IPS-15b (cell line): Measurements from ENCODE around the gene CD58.

Experiments
- H3K27me3 ChIP-seq: one replicate; pipeline ENCODE4 v1.6.1; 2013; ENCODE audit warnings: low read length; ENCODE audit not compliant: control insufficient read depth, insufficient read depth
- H3K36me3 ChIP-seq: one replicate; pipeline ENCODE4 v1.6.1; 2013; ENCODE audit warnings: low read length; ENCODE audit not compliant: control insufficient read depth, insufficient read depth
- H3K4me1 ChIP-seq: one replicate; pipeline ENCODE4 v1.6.1; 2013; ENCODE audit warnings: mild to moderate bottlenecking, low read length; ENCODE audit not compliant: control insufficient read depth, insufficient read depth
- H3K4me3 ChIP-seq: one replicate; pipeline ENCODE4 v1.5.1; 2013; ENCODE audit warnings: low read depth, low read length
- H3K9ac ChIP-seq: one replicate; pipeline ENCODE4 v1.6.1; 2013; ENCODE audit warnings: low read depth, mild to moderate bottlenecking, low read length
- H3K9me3 ChIP-seq: one replicate; pipeline ENCODE4 v1.6.1; 2013; ENCODE audit warnings: mild to moderate bottlenecking, low read length; ENCODE audit not compliant: control insufficient read depth, insufficient read depth

CD58 gene

GRCh38 chr1:116508984-116509980 lies 61.5 kb downstream of the CD58 start:
- H3K9me3 ChIP-seq = no peaks in the 10 kb centered on the region
- H3K4me3 ChIP-seq = no peak overlapping the region
- H3K36me3 ChIP-seq = no peaks in the 10 kb centered on the region
- H3K9ac ChIP-seq = no peak overlapping the region
- H3K4me1 ChIP-seq = no peaks in the 10 kb centered on the region
- no peaks in the 10 kb centered on the region for H3K27me3 ChIP-seq

- Histone ChIP-seq H3K4me1 (no peaks in the 10 kb centered on the region), H3K9ac (no peak overlapping the region), H3K27me3 (no peaks in the 10 kb centered on the region), H3K4me3 (no peak overlapping the region), H3K9me3 (no peaks in the 10 kb centered on the region), H3K36me3 (no peaks in the 10 kb centered on the region)
Observed at GRCh38 chr1:116508085-116508983, 62.5 kb downstream of the CD58 start.

- Histone ChIP-seq H3K9me3 (no peaks in the 10 kb centered on the region), H3K36me3 (no peaks in the 10 kb centered on the region), H3K27me3 (no peaks in the 10 kb centered on the region), H3K9ac (no peak overlapping the region), H3K4me1 (no peaks in the 10 kb centered on the region), H3K4me3 (no peak overlapping the region)
Observed at GRCh38 chr1:116507631-116508030, 63.2 kb downstream of the CD58 start.

- no peaks in the 10 kb centered on the region for H3K4me1 ChIP-seq
- H3K9ac ChIP-seq = no peak overlapping the region
- no peaks in the 10 kb centered on the region for H3K36me3 ChIP-seq
- H3K9me3 ChIP-seq = no peaks in the 10 kb centered on the region
- no peaks in the 10 kb centered on the region for H3K27me3 ChIP-seq
- H3K4me3 ChIP-seq = no peak overlapping the region
Observed at GRCh38 chr1:116506132-116507004, 64.5 kb downstream of the CD58 start.

- no peaks in the 10 kb centered on the region for H3K4me1 ChIP-seq
- H3K4me3 ChIP-seq = no peak overlapping the region
- H3K36me3 ChIP-seq = no peaks in the 10 kb centered on the region
- no peaks in the 10 kb centered on the region for H3K27me3 ChIP-seq
- no peaks in the 10 kb centered on the region for H3K9me3 ChIP-seq
- H3K9ac ChIP-seq = no peak overlapping the region
Observed at GRCh38 chr1:116504308-116505156, 66.3 kb downstream of the CD58 start.

- H3K27me3 ChIP-seq = no peaks in the 10 kb centered on the region
- no peaks in the 10 kb centered on the region for H3K36me3 ChIP-seq
- no peaks in the 10 kb centered on the region for H3K9me3 ChIP-seq
- H3K4me3 ChIP-seq = no peak overlapping the region
- H3K4me1 ChIP-seq = no peaks in the 10 kb centered on the region
- H3K9ac ChIP-seq = no peak overlapping the region
Observed at GRCh38 chr1:116503546-116504307, 67.1 kb downstream of the CD58 start.

GRCh38 chr1:116502671-116503314 lies 68.0 kb downstream of the CD58 start:
- no peak overlapping the region for H3K9ac ChIP-seq
- no peaks in the 10 kb centered on the region for H3K27me3 ChIP-seq
- H3K9me3 ChIP-seq = no peaks in the 10 kb centered on the region
- no peak overlapping the region for H3K4me3 ChIP-seq
- no peaks in the 10 kb centered on the region for H3K4me1 ChIP-seq
- no peaks in the 10 kb centered on the region for H3K36me3 ChIP-seq

- Histone ChIP-seq H3K36me3 (no peaks in the 10 kb centered on the region), H3K27me3 (no peaks in the 10 kb centered on the region), H3K4me3 (no peak overlapping the region), H3K9ac (no peak overlapping the region), H3K9me3 (no peaks in the 10 kb centered on the region), H3K4me1 (no peaks in the 10 kb centered on the region)
Observed at GRCh38 chr1:116501870-116502244, 69.0 kb downstream of the CD58 start.

GRCh38 chr1:116501125-116501869 lies 69.5 kb downstream of the CD58 start:
- no peaks in the 10 kb centered on the region for H3K27me3 ChIP-seq
- H3K9ac ChIP-seq = no peak overlapping the region
- no peaks in the 10 kb centered on the region for H3K4me1 ChIP-seq
- no peak overlapping the region for H3K4me3 ChIP-seq
- H3K9me3 ChIP-seq = no peaks in the 10 kb centered on the region
- H3K36me3 ChIP-seq = no peaks in the 10 kb centered on the region
